K562 (cell line): ENCODE data around the gene TXNDC8. TPM values are rescaled to one million over a fixed set of nuclear protein-coding genes. Genes with fewer than 3 reads are reported as not detected.

Experiments
- SIN3B ChIP-seq: fragments of 450-650 bp; IDR thresholded peaks from 2 replicates; pipeline ENCODE4 v1.6.1; 2017; ENCODE audit warnings: low read depth, mild to moderate bottlenecking, moderate library complexity
- polyA plus RNA-seq, 8 experiments: library from polyadenylated mRNA; depleted of rRNA in 4 of 8; stranded (reverse) in 5 of 8; unstranded in 3 of 8; fragments of >200 nt; fragmentation: Nextera tagmentation in 2 of 8; fragmentation: Illumina TruSeq in 1 of 8; extraction: Ambion mirVana in 2 of 8; extraction: Trizol in 1 of 8; gene quantifications; 2 replicates each; pipeline versions ENCODE4 v1.2.1 to v1.2.3, GENCODE V29; 2011 to 2014; ENCODE audit warnings: inconsistent platforms in 1 of 8, missing spikeins in 1 of 8
- total RNA-seq, 7 experiments: library from RNA; depleted of rRNA in 6 of 7; stranded (reverse); fragments of >200 nt in 6 of 7; fragmentation: Illumina TruSeq in 2 of 7; extraction: Trizol in 2 of 7; gene quantifications; 2 replicates each; pipeline versions ENCODE4 v1.2.1 to v1.2.3, GENCODE V29; 2011 to 2021; ENCODE audit warnings: low replicate concordance in 1 of 7
- TF ChIP-seq, protein P1 (sequence below), 2 experiments: fragments of 450-650 bp; formaldehyde crosslinking in 1 of 2; IDR thresholded peaks; 2 replicates each; pipeline versions ENCODE4 v1.4.0 to v1.6.1; 2014 to 2020; ENCODE audit warnings: mild to moderate bottlenecking in 2 of 2, borderline replicate concordance in 1 of 2, low read depth in 1 of 2

TXNDC8 gene
- total and polyA plus RNA-seq, 9 of the 15 experiments (the other 6 are each of a cell fraction or from before 2014, with no cell fraction given): not detected

DNA sequence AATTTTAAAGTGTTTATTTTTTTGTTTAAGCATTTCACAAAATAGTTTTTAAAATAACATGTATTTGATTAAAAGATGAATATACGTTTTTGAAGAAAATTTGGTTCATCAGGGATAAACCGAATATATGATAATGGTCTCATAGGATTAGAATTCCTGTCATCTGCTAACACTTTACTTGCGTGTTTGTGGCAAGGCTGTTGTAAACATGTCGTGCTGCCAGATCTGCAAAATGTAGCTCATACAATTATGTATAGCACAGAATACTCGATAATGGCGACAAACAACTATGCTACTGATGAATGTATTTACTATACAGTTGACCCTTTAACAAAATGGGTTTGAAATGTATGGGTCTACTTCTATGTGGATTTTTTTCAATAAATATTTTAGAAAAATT is 7.2 kb upstream of the TXNDC8 start (continued):
- TF ChIP-seq, protein P1, sequence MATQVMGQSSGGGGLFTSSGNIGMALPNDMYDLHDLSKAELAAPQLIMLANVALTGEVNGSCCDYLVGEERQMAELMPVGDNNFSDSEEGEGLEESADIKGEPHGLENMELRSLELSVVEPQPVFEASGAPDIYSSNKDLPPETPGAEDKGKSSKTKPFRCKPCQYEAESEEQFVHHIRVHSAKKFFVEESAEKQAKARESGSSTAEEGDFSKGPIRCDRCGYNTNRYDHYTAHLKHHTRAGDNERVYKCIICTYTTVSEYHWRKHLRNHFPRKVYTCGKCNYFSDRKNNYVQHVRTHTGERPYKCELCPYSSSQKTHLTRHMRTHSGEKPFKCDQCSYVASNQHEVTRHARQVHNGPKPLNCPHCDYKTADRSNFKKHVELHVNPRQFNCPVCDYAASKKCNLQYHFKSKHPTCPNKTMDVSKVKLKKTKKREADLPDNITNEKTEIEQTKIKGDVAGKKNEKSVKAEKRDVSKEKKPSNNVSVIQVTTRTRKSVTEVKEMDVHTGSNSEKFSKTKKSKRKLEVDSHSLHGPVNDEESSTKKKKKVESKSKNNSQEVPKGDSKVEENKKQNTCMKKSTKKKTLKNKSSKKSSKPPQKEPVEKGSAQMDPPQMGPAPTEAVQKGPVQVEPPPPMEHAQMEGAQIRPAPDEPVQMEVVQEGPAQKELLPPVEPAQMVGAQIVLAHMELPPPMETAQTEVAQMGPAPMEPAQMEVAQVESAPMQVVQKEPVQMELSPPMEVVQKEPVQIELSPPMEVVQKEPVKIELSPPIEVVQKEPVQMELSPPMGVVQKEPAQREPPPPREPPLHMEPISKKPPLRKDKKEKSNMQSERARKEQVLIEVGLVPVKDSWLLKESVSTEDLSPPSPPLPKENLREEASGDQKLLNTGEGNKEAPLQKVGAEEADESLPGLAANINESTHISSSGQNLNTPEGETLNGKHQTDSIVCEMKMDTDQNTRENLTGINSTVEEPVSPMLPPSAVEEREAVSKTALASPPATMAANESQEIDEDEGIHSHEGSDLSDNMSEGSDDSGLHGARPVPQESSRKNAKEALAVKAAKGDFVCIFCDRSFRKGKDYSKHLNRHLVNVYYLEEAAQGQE (IDR thresholded peaks at IDR 0.05; ENCODE audit: borderline replicate concordance): no peak
- TF ChIP-seq, protein P1 (CRISPR knock-in tag; IDR thresholded peaks at IDR 0.05; ENCODE audit: low read depth): no peak
- no peak for TF ChIP-seq SIN3B
